ENCODE results near the gene WFIKKN1.
A peak's percentile ranks its signal among the peaks of the same experiment; 100 is the strongest.

WFIKKN1 gene

GRCh38 chr16:624526-625070 lies 6.2 kb upstream of the WFIKKN1 start:
- no peaks in the 10 kb centered on the region for H3K9me3 ChIP-seq (ENCODE audit: control insufficient read depth, insufficient read depth, low read depth, low read length)
- TF ChIP-seq ZNF112 (tag by site-specific recombination; IDR thresholded peaks at IDR 0.05) (no peak), MYNN (tag by site-specific recombination; IDR thresholded peaks at IDR 0.05; ENCODE audit: borderline replicate concordance) (no peak), SP2 (tag by site-specific recombination; IDR thresholded peaks at IDR 0.05) (peak; percentile 52; the same call in 1 of the 2 replicates), ZNF324 (tag by site-specific recombination; IDR thresholded peaks at IDR 0.05) (no peak), ZNF114 (tag by site-specific recombination; IDR thresholded peaks at IDR 0.05) (no peak), ZNF600 (tag by site-specific recombination; IDR thresholded peaks at IDR 0.05) (0 out of 2 replicates have a peak, but pooled peaks have one; percentile 18), KLF10 (tag by site-specific recombination; IDR thresholded peaks at IDR 0.05) (no peak)
- TF ChIP-seq, protein P1, sequence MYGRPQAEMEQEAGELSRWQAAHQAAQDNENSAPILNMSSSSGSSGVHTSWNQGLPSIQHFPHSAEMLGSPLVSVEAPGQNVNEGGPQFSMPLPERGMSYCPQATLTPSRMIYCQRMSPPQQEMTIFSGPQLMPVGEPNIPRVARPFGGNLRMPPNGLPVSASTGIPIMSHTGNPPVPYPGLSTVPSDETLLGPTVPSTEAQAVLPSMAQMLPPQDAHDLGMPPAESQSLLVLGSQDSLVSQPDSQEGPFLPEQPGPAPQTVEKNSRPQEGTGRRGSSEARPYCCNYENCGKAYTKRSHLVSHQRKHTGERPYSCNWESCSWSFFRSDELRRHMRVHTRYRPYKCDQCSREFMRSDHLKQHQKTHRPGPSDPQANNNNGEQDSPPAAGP (tag by site-specific recombination; IDR thresholded peaks at IDR 0.05) = 0 out of 2 replicates have a peak, but pooled peaks have one; percentile 23
- TF ChIP-seq, protein P2, sequence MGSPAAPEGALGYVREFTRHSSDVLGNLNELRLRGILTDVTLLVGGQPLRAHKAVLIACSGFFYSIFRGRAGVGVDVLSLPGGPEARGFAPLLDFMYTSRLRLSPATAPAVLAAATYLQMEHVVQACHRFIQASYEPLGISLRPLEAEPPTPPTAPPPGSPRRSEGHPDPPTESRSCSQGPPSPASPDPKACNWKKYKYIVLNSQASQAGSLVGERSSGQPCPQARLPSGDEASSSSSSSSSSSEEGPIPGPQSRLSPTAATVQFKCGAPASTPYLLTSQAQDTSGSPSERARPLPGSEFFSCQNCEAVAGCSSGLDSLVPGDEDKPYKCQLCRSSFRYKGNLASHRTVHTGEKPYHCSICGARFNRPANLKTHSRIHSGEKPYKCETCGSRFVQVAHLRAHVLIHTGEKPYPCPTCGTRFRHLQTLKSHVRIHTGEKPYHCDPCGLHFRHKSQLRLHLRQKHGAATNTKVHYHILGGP (tag by site-specific recombination; IDR thresholded peaks at IDR 0.05) = no peak
- no peak overlapping the region for H3K4me3 ChIP-seq (ENCODE audit: low read depth, low read length)
- no peaks in the 10 kb centered on the region; the same call in 1 of the 2 replicates for H3K4me1 ChIP-seq (ENCODE audit: control insufficient read depth, insufficient read depth, low read length)
- CTCF ChIA-PET = interaction anchor here (0.6 to 1.3 kb wide), 5 partner anchors 24 to 123 kb away, joined by 3 to 4 read pairs (median 3); no protein-coding TSS in a partner anchor
- H3K36me3 ChIP-seq (ENCODE audit: control insufficient read depth in 2 of 2, insufficient read depth in 1 of 2, low read length in 2 of 2) = no peaks in the 10 kb centered on the region
- POLR2A ChIA-PET = interaction anchor here (0.6 to 1.4 kb wide), 4 partner anchors 9 to 747 kb away, joined by 3 to 5 read pairs (median 3); partner anchors contain the start of gene METTL26
- no peak overlapping the region for H3K27ac ChIP-seq (ENCODE audit: extremely low read depth, low read depth, low read length)

- Histone ChIP-seq H3K36me3 (ENCODE audit: control insufficient read depth in 2 of 2, insufficient read depth in 1 of 2, low read length in 2 of 2) (no peaks in the 10 kb centered on the region), H3K27ac (ENCODE audit: extremely low read depth, low read depth, low read length) (no peak overlapping the region), H3K4me1 (ENCODE audit: control insufficient read depth, insufficient read depth, low read length) (no peaks in the 10 kb centered on the region; the same call in 1 of the 2 replicates), H3K4me3 (ENCODE audit: low read depth, low read length) (no peak overlapping the region), H3K9me3 (ENCODE audit: control insufficient read depth, insufficient read depth, low read depth, low read length) (no peaks in the 10 kb centered on the region)
- CTCF ChIA-PET = interaction anchor here (0.6 to 1.3 kb wide), 4 partner anchors 27 to 124 kb away, joined by 3 to 4 read pairs (median 3); no protein-coding TSS in a partner anchor
- POLR2A ChIA-PET = interaction anchor here (0.6 to 1.4 kb wide), 3 partner anchors 11 to 747 kb away, joined by 3 to 5 read pairs (median 3); partner anchors contain the start of gene METTL26
- TF ChIP-seq EGR2 (tag by site-specific recombination; IDR thresholded peaks at IDR 0.05; ENCODE audit: low read depth) (peak; percentile 33; the same call in 1 of the 2 replicates), ZNF335 (tag by site-specific recombination; conservative IDR thresholded peaks at IDR 0.05) (no peak), ZNF341 (tag by site-specific recombination; IDR thresholded peaks at IDR 0.05; ENCODE audit: low read depth) (no peak), PRDM1 (tag by site-specific recombination; IDR thresholded peaks at IDR 0.05) (no peak), ZNF18 (tag by site-specific recombination; IDR thresholded peaks at IDR 0.05) (no peak), ZFHX2 (tag by site-specific recombination; conservative IDR thresholded peaks at IDR 0.05) (peak; percentile 50; the same call in 1 of the 2 replicates), OVOL3 (tag by site-specific recombination; IDR thresholded peaks at IDR 0.05) (no peak), ZNF324 (tag by site-specific recombination; IDR thresholded peaks at IDR 0.05) (no peak), ZNF501 (tag by site-specific recombination; IDR thresholded peaks at IDR 0.05) (no peak), HOXD13 (CRISPR knock-in tag; IDR thresholded peaks at IDR 0.05; ENCODE audit: borderline replicate concordance) (no peak), ZNF354C (tag by site-specific recombination; IDR thresholded peaks at IDR 0.05; ENCODE audit: borderline replicate concordance, low read depth) (no peak), BCL11B (tag by site-specific recombination; IDR thresholded peaks at IDR 0.05; ENCODE audit: low read depth) (0 out of 2 replicates have a peak, but pooled peaks have one; percentile 29), ZNF248 (tag by site-specific recombination; IDR thresholded peaks at IDR 0.05) (no peak), KLF1 (tag by site-specific recombination; IDR thresholded peaks at IDR 0.05) (no peak)
- TF ChIP-seq, protein P3, sequence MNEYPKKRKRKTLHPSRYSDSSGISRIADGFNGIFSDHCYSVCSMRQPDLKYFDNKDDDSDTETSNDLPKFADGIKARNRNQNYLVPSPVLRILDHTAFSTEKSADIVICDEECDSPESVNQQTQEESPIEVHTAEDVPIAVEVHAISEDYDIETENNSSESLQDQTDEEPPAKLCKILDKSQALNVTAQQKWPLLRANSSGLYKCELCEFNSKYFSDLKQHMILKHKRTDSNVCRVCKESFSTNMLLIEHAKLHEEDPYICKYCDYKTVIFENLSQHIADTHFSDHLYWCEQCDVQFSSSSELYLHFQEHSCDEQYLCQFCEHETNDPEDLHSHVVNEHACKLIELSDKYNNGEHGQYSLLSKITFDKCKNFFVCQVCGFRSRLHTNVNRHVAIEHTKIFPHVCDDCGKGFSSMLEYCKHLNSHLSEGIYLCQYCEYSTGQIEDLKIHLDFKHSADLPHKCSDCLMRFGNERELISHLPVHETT (tag by site-specific recombination; IDR thresholded peaks at IDR 0.05) = no peak
These were observed 5.4 kb upstream of the WFIKKN1 start for GRCh38 chr16:625117-625976.

Measured in HEK293 (cell line).